Measurements from ENCODE around the gene SPRR5. TPM values are rescaled to one million over a fixed set of nuclear protein-coding genes. Genes with fewer than 3 reads are reported as not detected.

SPRR5 gene
- total RNA-seq, 1 donor, result not detected

GRCh38 chr1:152969036-152969435, 22.0 kb downstream of the SPRR5 start:
- TF ChIP-seq, protein P1, sequence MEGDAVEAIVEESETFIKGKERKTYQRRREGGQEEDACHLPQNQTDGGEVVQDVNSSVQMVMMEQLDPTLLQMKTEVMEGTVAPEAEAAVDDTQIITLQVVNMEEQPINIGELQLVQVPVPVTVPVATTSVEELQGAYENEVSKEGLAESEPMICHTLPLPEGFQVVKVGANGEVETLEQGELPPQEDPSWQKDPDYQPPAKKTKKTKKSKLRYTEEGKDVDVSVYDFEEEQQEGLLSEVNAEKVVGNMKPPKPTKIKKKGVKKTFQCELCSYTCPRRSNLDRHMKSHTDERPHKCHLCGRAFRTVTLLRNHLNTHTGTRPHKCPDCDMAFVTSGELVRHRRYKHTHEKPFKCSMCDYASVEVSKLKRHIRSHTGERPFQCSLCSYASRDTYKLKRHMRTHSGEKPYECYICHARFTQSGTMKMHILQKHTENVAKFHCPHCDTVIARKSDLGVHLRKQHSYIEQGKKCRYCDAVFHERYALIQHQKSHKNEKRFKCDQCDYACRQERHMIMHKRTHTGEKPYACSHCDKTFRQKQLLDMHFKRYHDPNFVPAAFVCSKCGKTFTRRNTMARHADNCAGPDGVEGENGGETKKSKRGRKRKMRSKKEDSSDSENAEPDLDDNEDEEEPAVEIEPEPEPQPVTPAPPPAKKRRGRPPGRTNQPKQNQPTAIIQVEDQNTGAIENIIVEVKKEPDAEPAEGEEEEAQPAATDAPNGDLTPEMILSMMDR (IDR thresholded peaks at IDR 0.05; ENCODE audit: extremely low read depth, low read depth, low read length), result no peak
- no peak overlapping the region for H3K4me2 ChIP-seq (ENCODE audit: insufficient read depth, low read length)
- no peaks in the 10 kb centered on the region for H3K9me3 ChIP-seq (ENCODE audit: low read depth, low read length)
- no peaks in the 10 kb centered on the region for H3K79me2 ChIP-seq (ENCODE audit: insufficient read depth, low read length)
- H3K4me3 ChIP-seq (ENCODE audit: insufficient read depth, low read length), result no peak overlapping the region
- no peak overlapping the region for H2AFZ ChIP-seq (ENCODE audit: low read length)
- H3K27me3 ChIP-seq (ENCODE audit: insufficient read depth, low read length), result no peaks in the 10 kb centered on the region
- H4K20me1 ChIP-seq (ENCODE audit: insufficient read depth, low read length), result no peaks in the 10 kb centered on the region
- DNase-seq (ENCODE audit: insufficient read length, low spot score, missing footprints), result no peak
- no peaks in the 10 kb centered on the region for H3K4me1 ChIP-seq (ENCODE audit: insufficient read depth, low read length)
- no peak overlapping the region for H3K27ac ChIP-seq (ENCODE audit: low read depth, low read length)
- H3K36me3 ChIP-seq (ENCODE audit: insufficient read depth, low read length), result no peaks in the 10 kb centered on the region

DNA sequence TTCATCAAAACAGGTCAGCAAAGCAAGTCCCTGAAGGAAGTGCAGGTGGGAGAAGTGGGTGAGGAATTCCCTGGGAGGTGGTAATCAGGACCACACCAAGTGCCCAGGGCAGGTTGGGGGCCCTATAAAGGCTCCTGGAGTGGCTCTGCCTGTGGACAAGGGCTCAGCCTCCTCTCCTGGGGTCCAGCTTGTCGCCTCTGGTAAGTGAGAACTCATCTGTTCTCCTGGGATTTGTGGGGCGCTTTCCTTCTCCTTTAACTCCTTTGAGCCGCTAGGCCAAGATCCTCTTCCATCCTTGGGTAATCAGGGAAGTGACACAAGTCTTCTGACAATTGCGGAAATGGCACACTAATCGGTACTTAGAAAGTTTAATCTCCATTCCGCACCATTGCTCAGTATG, 23.5 kb downstream of the SPRR5 start, which contains the start of gene SPRR4:
SPRR4 (plus strand) TSS at position 154 of the 400 bp plus-strand sequence. CDS start 1,243 bp downstream, outside the sequence.
- no peaks in the 10 kb centered on the region for H3K9me3 ChIP-seq (ENCODE audit: low read depth, low read length)
- TF ChIP-seq, protein P1 (IDR thresholded peaks at IDR 0.05; ENCODE audit: extremely low read depth, low read depth, low read length), result no peak
- H3K4me2 ChIP-seq (ENCODE audit: insufficient read depth, low read length), result no peak within 1 kb of the TSS
- no peaks in the 10 kb centered on the region for H4K20me1 ChIP-seq (ENCODE audit: insufficient read depth, low read length)
- no peaks in the 10 kb centered on the region for H3K27me3 ChIP-seq (ENCODE audit: insufficient read depth, low read length)
- H3K79me2 ChIP-seq (ENCODE audit: insufficient read depth, low read length), result no peaks in the 10 kb centered on the region
- H3K36me3 ChIP-seq (ENCODE audit: insufficient read depth, low read length), result no peaks in the 10 kb centered on the region
- no peak within 1 kb of the TSS for H3K4me3 ChIP-seq (ENCODE audit: insufficient read depth, low read length)
- DNase-seq (ENCODE audit: insufficient read length, low spot score, missing footprints), result no peak
- no peak within 1 kb of the TSS for H3K27ac ChIP-seq (ENCODE audit: low read depth, low read length)
- no peaks in the 10 kb centered on the region for H3K4me1 ChIP-seq (ENCODE audit: insufficient read depth, low read length)
- H2AFZ ChIP-seq (ENCODE audit: low read length), result no peak within 1 kb of the TSS

DNA sequence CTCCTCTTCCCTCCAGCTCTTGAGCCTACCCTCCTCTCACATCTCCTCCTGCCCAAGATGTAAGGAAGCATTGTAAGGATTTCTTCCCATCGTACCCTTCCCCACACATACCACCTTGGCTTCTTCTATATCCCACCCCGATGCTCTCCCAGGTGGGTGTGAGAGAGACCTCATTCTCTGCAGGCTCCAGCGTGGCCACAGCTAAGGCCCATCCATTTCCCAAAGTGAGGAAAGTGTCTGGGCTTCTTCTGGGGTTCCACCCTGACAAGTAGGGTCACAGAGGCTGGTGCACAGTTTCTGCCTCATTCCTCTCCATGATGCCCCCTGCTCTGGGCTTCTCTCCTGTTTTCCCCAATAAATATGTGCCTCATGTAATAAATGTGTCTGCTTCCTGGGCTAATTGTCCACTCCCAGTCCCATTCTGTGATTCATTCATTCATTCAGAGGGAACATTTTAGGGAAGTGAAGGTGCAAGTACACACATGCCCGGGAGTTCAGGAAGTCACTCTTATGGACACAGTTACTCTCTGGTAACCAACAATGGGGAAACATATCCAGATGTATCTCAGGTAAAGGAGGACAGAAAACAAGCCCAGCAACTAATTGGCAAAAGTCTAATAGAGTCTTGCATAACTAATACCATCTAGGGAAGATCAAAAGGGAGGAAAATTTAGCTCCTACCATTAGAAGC, 25.3 kb downstream of the SPRR5 start:
- TF ChIP-seq, protein P1 (IDR thresholded peaks at IDR 0.05; ENCODE audit: extremely low read depth, low read depth, low read length), result no peak
- Histone ChIP-seq H3K79me2 (ENCODE audit: insufficient read depth, low read length) (no peaks in the 10 kb centered on the region), H3K27ac (ENCODE audit: low read depth, low read length) (no peak overlapping the region), H4K20me1 (ENCODE audit: insufficient read depth, low read length) (no peaks in the 10 kb centered on the region), H3K4me2 (ENCODE audit: insufficient read depth, low read length) (no peak overlapping the region), H3K4me3 (ENCODE audit: insufficient read depth, low read length) (no peak overlapping the region), H3K27me3 (ENCODE audit: insufficient read depth, low read length) (no peaks in the 10 kb centered on the region), H3K9me3 (ENCODE audit: low read depth, low read length) (no peaks in the 10 kb centered on the region), H3K4me1 (ENCODE audit: insufficient read depth, low read length) (no peaks in the 10 kb centered on the region), H2AFZ (ENCODE audit: low read length) (no peak overlapping the region), H3K36me3 (ENCODE audit: insufficient read depth, low read length) (no peaks in the 10 kb centered on the region)
- DNase-seq (ENCODE audit: insufficient read length, low spot score, missing footprints), result no peak

DNA sequence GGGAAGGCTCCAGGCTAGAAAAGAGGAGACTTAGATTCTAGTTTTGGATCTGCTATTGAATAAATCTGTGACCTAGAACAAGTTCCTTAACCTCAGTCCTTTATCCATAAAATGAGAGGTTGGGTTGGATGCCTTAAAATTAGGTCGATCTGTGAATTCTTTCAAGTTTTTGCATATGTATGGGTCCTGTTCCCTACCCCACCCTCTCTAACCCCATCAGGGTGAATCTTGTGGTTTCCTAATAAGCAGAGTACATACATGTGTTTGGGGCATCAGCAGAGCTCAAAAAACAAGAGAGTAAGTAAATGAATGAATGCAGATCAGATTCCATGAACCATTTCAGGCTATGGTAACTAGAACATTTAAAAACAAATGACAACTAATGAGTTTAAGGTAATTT, 29.7 kb downstream of the SPRR5 start:
- Histone ChIP-seq H2AFZ (ENCODE audit: low read length) (no peak overlapping the region), H3K36me3 (ENCODE audit: insufficient read depth, low read length) (no peaks in the 10 kb centered on the region), H4K20me1 (ENCODE audit: insufficient read depth, low read length) (no peaks in the 10 kb centered on the region), H3K9me3 (ENCODE audit: low read depth, low read length) (no peaks in the 10 kb centered on the region), H3K4me3 (ENCODE audit: insufficient read depth, low read length) (no peak overlapping the region), H3K27ac (ENCODE audit: low read depth, low read length) (no peak overlapping the region), H3K4me2 (ENCODE audit: insufficient read depth, low read length) (no peak overlapping the region), H3K27me3 (ENCODE audit: insufficient read depth, low read length) (no peaks in the 10 kb centered on the region), H3K4me1 (ENCODE audit: insufficient read depth, low read length) (no peaks in the 10 kb centered on the region), H3K79me2 (ENCODE audit: insufficient read depth, low read length) (no peaks in the 10 kb centered on the region)
- no peak for DNase-seq (ENCODE audit: insufficient read length, low spot score, missing footprints)
- TF ChIP-seq, protein P1 (IDR thresholded peaks at IDR 0.05; ENCODE audit: extremely low read depth, low read depth, low read length), result no peak

Measured in osteoblast (primary cell).